Uterus (tissue), 2 donors: Measurements from ENCODE around the gene COL5A1.

Experiments
- POLR2A ChIP-seq, 2 donors: fragments of 450-650 bp; IDR thresholded peaks; one replicate each; pipeline ENCODE4 v1.6.1; 2016; ENCODE audit warnings: antibody characterized with exemption in 2 of 2, mild to moderate bottlenecking in 1 of 2, moderate library complexity in 1 of 2
- TF ChIP-seq, protein P1 (sequence below), 4 experiments: fragments of 200-600 bp in 2 of 4; fragments of 450-650 bp in 2 of 4; sonication (generic) in 2 of 4; IDR thresholded peaks; one replicate each; pipeline ENCODE4 v1.5.1; 2016 to 2019; ENCODE audit warnings: antibody characterized with exemption in 4 of 4, mild to moderate bottlenecking in 2 of 4, moderate library complexity in 1 of 4

GRCh38 chr9:134768709-134769351, 127.2 kb downstream of the COL5A1 start:
- TF ChIP-seq, protein P1, sequence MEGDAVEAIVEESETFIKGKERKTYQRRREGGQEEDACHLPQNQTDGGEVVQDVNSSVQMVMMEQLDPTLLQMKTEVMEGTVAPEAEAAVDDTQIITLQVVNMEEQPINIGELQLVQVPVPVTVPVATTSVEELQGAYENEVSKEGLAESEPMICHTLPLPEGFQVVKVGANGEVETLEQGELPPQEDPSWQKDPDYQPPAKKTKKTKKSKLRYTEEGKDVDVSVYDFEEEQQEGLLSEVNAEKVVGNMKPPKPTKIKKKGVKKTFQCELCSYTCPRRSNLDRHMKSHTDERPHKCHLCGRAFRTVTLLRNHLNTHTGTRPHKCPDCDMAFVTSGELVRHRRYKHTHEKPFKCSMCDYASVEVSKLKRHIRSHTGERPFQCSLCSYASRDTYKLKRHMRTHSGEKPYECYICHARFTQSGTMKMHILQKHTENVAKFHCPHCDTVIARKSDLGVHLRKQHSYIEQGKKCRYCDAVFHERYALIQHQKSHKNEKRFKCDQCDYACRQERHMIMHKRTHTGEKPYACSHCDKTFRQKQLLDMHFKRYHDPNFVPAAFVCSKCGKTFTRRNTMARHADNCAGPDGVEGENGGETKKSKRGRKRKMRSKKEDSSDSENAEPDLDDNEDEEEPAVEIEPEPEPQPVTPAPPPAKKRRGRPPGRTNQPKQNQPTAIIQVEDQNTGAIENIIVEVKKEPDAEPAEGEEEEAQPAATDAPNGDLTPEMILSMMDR (IDR thresholded peaks at IDR 0.05) = no peak
- TF ChIP-seq POLR2A (IDR thresholded peaks at IDR 0.05) = no peak
